Pancreas (tissue), 10 donors: ENCODE results near the gene NUP62CL. TPM values are rescaled to one million over a fixed set of nuclear protein-coding genes. Genes with fewer than 3 reads are reported as not detected.

ENCODE experiments used
- ATAC-seq, 4 donors: fragments of 200-7000 bp; cut with Tn5 transposase; one replicate each; pipeline versions ENCODE4 v1.8.0 to v1.9.1; 2020; ENCODE audit warnings: mild to moderate bottlenecking in 4 of 4, moderate library complexity in 4 of 4
- DNase-seq, 6 donors: peaks; one replicate each; pipeline ENCODE4 v3.0.0-alpha.2; 2020
- FAIRE-seq: peaks from 2 replicates; lab custom pipeline; 2012; peaks lifted over from hg19 to GRCh38; lab: Jason Lieb, UNC
- H3K27ac ChIP-seq, 4 donors: fragments of 200-600 bp; sonication (generic); 1 replicate in 3 of 4; 2 replicates in 1 of 4; pipeline versions ENCODE4 v1.5.0 to v1.8.0; 2020
- H3K27me3 ChIP-seq, 4 donors: fragments of 200-600 bp; one replicate each; pipeline ENCODE4 v1.8.0; 2021
- H3K36me3 ChIP-seq, 3 donors: fragments of 200-600 bp; sonication (generic) in 1 of 3; one replicate each; pipeline versions ENCODE4 v1.5.0 to v1.8.0; 2020 to 2021
- H3K4me1 ChIP-seq, 3 donors: fragments of 200-600 bp; one replicate each; pipeline ENCODE4 v1.8.0; 2021
- H3K4me3 ChIP-seq, 4 donors: fragments of 200-600 bp; sonication (generic) in 2 of 4; one replicate each; pipeline versions ENCODE4 v1.5.0 to v1.8.0; 2020 to 2021
- H3K9me3 ChIP-seq, 4 donors: fragments of 200-600 bp; one replicate each; pipeline ENCODE4 v1.8.0; 2021
- WGBS, 2 donors: extraction: QIAGEN DNeasy Blood & Tissue Kit; methylation state at CpG; one replicate each; pipeline ENCODE4 v1.1.7; 2013; 5-methylcytosine and 5-hydroxymethylcytosine counted together
- intact Hi-C, 3 donors: fragments of 100-400 bp; cut with DNase I; formaldehyde crosslinking; loops; one replicate each; pipeline versions ENCODE4 v1.11.1 to v1.14.2; 2022
- polyA plus RNA-seq, 2 donors: library from polyadenylated mRNA; stranded (reverse); fragments of 200-250 nt; gene quantifications; one replicate each; pipeline ENCODE4 v1.2.3, GENCODE V29; 2013
- total RNA-seq, 6 donors: library from RNA; stranded (reverse); fragmentation: NEBNext Ultra II Directional in 4 of 6; extraction: Animal tissue kit (Norgen Biotek cat#: 25700) in 4 of 6; gene quantifications; one replicate each; pipeline versions ENCODE4 v1.2.1 to v1.2.4, GENCODE V29; 2021 to 2023
- TF ChIP-seq, protein P1 (sequence below), 4 donors: fragments of 200-600 bp; sonication (generic) in 3 of 4; IDR thresholded peaks; one replicate each; pipeline versions ENCODE4 v1.5.0 to v1.8.0; 2021; ENCODE audit warnings: antibody characterized with exemption in 4 of 4
- donor health status: healthy with polysubstance abuse.
- donor health status: DM: no; HTN: no; CAD: no; lungs with moderate emphysema.
- donor health status: DM: no; HTN: no; CAD: no.
- donor health status: control.
- donor health status: control.
- donor health status: Bipolar disorder and iron deficiency.
- donor health status: DM: yes; HTN: yes; CAD: no.
- donor health status: DM: no; HTN: no; CAD: no.
- donor health status: DM: no; HTN: no; CAD: no.
- donor health status: DM: yes; HTN: yes; CAD: no.

NUP62CL gene
- total and polyA plus RNA-seq, 8 donors = 2.6 to 4.2 (median 2.9) TPM

DNA sequence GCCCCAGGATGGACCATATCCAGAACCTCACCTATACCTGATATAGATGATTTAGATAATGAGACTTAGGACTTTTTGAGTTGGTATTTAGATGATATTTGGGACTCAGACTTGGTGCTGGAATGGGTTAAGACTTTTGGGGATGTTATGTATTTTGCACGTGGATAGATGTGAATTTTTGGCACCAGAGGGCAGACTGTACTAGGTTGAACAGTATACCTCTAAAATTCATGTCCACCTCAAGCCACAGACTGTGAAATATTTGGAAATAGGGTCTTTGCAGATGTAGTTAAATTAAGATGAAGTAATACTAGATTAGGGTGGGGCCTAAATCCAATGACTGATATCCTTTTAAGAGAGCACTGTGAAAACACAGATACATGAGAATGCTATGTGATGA lies 103.3 kb downstream of the NUP62CL start:
- ATAC-seq (no peak), FAIRE-seq (no peak), DNase-seq (no peak)
- Histone ChIP-seq H3K36me3 (no peaks in the 10 kb centered on the region), H3K27me3 (peaks cover 0 to 4% (median 0%) of the 10 kb centered on the region in 4 donors), H3K9me3 (no peaks in the 10 kb centered on the region), H3K4me1 (no peaks in the 10 kb centered on the region), H3K4me3 (no peak overlapping the region), H3K27ac (no peak overlapping the region)
- TF ChIP-seq, protein P1, sequence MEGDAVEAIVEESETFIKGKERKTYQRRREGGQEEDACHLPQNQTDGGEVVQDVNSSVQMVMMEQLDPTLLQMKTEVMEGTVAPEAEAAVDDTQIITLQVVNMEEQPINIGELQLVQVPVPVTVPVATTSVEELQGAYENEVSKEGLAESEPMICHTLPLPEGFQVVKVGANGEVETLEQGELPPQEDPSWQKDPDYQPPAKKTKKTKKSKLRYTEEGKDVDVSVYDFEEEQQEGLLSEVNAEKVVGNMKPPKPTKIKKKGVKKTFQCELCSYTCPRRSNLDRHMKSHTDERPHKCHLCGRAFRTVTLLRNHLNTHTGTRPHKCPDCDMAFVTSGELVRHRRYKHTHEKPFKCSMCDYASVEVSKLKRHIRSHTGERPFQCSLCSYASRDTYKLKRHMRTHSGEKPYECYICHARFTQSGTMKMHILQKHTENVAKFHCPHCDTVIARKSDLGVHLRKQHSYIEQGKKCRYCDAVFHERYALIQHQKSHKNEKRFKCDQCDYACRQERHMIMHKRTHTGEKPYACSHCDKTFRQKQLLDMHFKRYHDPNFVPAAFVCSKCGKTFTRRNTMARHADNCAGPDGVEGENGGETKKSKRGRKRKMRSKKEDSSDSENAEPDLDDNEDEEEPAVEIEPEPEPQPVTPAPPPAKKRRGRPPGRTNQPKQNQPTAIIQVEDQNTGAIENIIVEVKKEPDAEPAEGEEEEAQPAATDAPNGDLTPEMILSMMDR (IDR thresholded peaks at IDR 0.05) = no peak
- intact Hi-C loops = no loop called here
- 9 to 20% methylated on average over 1 of the region's 1 CpG for WGBS, 2 donors

DNA sequence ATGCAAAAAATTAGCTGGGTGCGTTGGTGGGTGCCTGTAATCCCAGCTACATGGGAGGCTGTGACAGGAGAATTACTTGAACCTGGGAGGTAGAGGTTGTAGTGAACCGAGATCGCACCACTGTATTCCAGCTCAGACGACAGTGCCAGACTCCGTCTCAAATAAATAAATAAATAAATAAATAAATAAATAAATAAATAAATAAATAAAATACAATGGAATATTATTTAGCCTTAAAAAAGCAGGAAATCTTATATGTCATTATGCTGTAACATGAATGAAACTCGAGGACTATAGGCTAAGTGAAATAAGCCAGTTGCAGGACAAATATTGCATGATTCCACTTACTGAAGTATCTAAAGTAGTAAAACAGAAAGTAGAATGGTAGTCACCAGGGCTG lies 130.1 kb downstream of the NUP62CL start:
- Histone ChIP-seq H3K27me3 (no peaks in the 10 kb centered on the region), H3K4me1 (no peaks in the 10 kb centered on the region), H3K36me3 (no peaks in the 10 kb centered on the region), H3K27ac (no peak overlapping the region), H3K9me3 (no peaks in the 10 kb centered on the region), H3K4me3 (no peak overlapping the region)
- intact Hi-C loops = no loop called here
- no peak for ATAC-seq
- DNase-seq = no peak
- TF ChIP-seq, protein P1 (IDR thresholded peaks at IDR 0.05) = no peak
- 85 to 98% methylated on average over 6 of the region's 6 CpGs for WGBS, 2 donors
- no peak for FAIRE-seq

Other genes with a start within 250 kb of the NUP62CL start
- 10 to 100 TPM in 4 of 6 donors, 1 to 10 TPM in 2; 8.9 to 12.6 (median 10.4) TPM for gene MORC4, start 206.2 kb downstream of the NUP62CL start, total RNA-seq
- gene MORC4, start 206.2 kb downstream of the NUP62CL start, polyA plus RNA-seq = 1 to 10 TPM; 5.4 to 5.7 TPM
- gene RBM41, start 87.6 kb downstream of the NUP62CL start, total RNA-seq = 10 to 100 TPM in 1 of 6 donors, 1 to 10 TPM in 5; 4.1 to 11.7 (median 7.9) TPM
- gene RBM41, start 87.6 kb downstream of the NUP62CL start, polyA plus RNA-seq = 1 to 10 TPM; 3.7 to 6.0 TPM
- not detected for gene DNAAF6, start 178 bp upstream of the NUP62CL start, total RNA-seq
- gene DNAAF6, start 178 bp upstream of the NUP62CL start, polyA plus RNA-seq = not detected
- under 1 TPM; 0.05 to 0.43 (median 0.11) TPM for gene FRMPD3, start 243.2 kb upstream of the NUP62CL start, total RNA-seq
- 1 to 10 TPM in 1 of 2 donors, under 1 TPM in 1; 0.19 to 1.1 TPM for gene FRMPD3, start 243.2 kb upstream of the NUP62CL start, polyA plus RNA-seq